GM10266 (cell line): ENCODE results near the gene ITGB1BP1.

ENCODE experiments used
- DNase-seq: peaks from one replicate; pipeline ENCODE4 v3.0.0; 2012; ENCODE audit errors: extremely low spot score
- CTCF ChIP-seq: IDR thresholded peaks from 2 replicates; pipeline ENCODE4 v1.5.1; 2012; ENCODE audit warnings: mild to moderate bottlenecking, low read depth; ENCODE audit not compliant: control insufficient read depth, insufficient read depth; ENCODE audit errors: missing control alignments

ITGB1BP1 gene

GRCh38 chr2:9462886-9463697, 39.8 kb upstream of the ITGB1BP1 start:
- TF ChIP-seq CTCF, result no peak
- no peak for DNase-seq

- no peak for TF ChIP-seq CTCF
- no peak for DNase-seq
These were observed 39.0 kb upstream of the ITGB1BP1 start for GRCh38 chr2:9462313-9462712.

GRCh38 chr2:9461079-9461478, 37.8 kb upstream of the ITGB1BP1 start:
- no peak for TF ChIP-seq CTCF
- DNase-seq, result no peak

GRCh38 chr2:9460441-9461017, 37.2 kb upstream of the ITGB1BP1 start:
- no peak for TF ChIP-seq CTCF
- no peak for DNase-seq

GRCh38 chr2:9451231-9451630, 27.9 kb upstream of the ITGB1BP1 start:
- TF ChIP-seq CTCF, result no peak
- no peak for DNase-seq

GRCh38 chr2:9445089-9445488, 21.8 kb upstream of the ITGB1BP1 start:
- no peak for TF ChIP-seq CTCF
- no peak for DNase-seq

GRCh38 chr2:9443526-9443925, 20.2 kb upstream of the ITGB1BP1 start:
- DNase-seq, result no peak
- no peak for TF ChIP-seq CTCF
